RWPE1 (cell line): ENCODE data around the gene COLQ.

Experiments
- CTCF ChIA-PET: fragments of 350-600 bp; sonication (Branson Sonifier 250); formaldehyde crosslinking; extraction: SDS; loops from one replicate; lab custom pipeline; 2021; lab: Yijun Ruan, JAX
- POLR2A ChIA-PET: fragments of 400-600 bp; formaldehyde crosslinking; extraction: SDS; loops from one replicate; lab custom pipeline; 2020; ENCODE audit warnings: antibody characterized with exemption; ENCODE audit not compliant: low non-redundant PET; lab: Yijun Ruan, JAX
- DNase-seq: peaks from one replicate; pipeline ENCODE4 v3.0.0; 2012; ENCODE audit warnings: low spot score
- H3K27ac ChIP-seq: fragments of 450-650 bp; 2 replicates; pipeline ENCODE4 v1.5.1; 2017
- TF ChIP-seq, protein P1 (sequence below): fragments of 450-650 bp; conservative IDR thresholded peaks from 2 replicates; pipeline ENCODE4 v1.5.1; 2017; ENCODE audit warnings: low read depth, mild to moderate bottlenecking

COLQ gene

DNA sequence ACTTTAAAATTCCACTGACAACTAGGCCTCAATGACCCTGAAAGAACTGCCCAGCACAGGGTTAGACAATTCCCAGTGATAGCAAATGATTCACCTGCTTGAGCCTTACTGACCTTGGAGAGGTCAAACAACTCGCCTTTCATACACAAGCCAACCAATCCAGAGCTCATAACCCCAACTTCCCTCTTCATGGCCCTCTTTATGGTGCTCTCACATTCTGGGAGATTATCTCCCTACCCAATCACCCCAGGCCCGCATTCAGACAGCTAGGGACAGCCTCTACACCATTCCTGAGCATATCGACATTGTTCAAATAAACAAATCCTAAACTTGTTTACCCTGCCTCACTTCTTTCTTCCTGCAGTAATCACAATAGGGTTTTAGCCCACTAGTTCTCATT is 32.2 kb upstream of the COLQ start:
- TF ChIP-seq, protein P1, sequence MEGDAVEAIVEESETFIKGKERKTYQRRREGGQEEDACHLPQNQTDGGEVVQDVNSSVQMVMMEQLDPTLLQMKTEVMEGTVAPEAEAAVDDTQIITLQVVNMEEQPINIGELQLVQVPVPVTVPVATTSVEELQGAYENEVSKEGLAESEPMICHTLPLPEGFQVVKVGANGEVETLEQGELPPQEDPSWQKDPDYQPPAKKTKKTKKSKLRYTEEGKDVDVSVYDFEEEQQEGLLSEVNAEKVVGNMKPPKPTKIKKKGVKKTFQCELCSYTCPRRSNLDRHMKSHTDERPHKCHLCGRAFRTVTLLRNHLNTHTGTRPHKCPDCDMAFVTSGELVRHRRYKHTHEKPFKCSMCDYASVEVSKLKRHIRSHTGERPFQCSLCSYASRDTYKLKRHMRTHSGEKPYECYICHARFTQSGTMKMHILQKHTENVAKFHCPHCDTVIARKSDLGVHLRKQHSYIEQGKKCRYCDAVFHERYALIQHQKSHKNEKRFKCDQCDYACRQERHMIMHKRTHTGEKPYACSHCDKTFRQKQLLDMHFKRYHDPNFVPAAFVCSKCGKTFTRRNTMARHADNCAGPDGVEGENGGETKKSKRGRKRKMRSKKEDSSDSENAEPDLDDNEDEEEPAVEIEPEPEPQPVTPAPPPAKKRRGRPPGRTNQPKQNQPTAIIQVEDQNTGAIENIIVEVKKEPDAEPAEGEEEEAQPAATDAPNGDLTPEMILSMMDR, result no peak
- no peak for DNase-seq
- ChIA-PET CTCF (no interaction called here), POLR2A (no interaction called here)
- H3K27ac ChIP-seq, result no peak overlapping the region

DNA sequence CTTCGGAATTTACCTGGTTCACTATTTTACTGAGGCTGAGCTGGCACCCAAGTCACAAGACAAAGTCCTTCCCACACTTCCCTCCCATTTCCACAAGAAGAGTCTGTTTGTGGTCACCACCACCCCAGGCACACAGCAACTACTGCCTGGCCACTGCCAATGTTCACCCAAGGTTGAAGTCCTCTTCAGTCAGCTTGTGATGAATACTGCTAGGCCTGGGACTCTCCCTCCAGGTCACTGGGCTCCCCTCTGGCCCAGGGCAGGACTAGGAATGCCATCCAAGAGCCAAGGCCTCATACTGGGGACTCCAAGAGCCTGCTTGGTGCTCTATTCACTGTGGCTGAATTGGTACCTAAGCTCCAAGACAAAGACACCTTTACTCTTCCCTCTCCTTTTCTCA is 30.4 kb upstream of the COLQ start:
- no peak for DNase-seq

DNA sequence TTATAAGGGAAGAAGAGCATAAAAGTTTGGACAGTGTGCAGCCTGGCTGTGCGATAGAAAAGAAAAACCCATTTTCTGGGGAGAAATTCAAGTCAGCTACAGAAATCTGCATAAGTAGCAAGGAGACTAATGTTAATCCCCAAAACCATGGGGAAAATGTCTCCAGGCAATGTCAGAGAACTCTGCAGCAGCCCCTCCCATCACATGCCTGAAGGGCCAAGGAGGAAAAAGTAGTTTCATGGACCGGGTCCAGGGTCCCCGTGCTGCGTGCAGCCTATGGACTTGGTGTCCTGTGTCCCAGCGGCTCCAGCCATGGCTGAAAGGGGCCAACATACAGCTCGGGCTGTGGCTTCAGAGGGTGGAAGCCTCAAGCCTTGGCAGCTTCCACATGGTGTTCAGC is 28.3 kb upstream of the COLQ start:
- no peak for DNase-seq
- no peak overlapping the region for H3K27ac ChIP-seq
- CTCF ChIA-PET, result no interaction called here
- POLR2A ChIA-PET, result no interaction called here
- TF ChIP-seq, protein P1, result no peak

More for the DNA sequence above, 30.4 kb upstream of the COLQ start:
- TF ChIP-seq, protein P1, result no peak
- H3K27ac ChIP-seq, result no peak overlapping the region
- ChIA-PET CTCF (no interaction called here), POLR2A (no interaction called here)

DNA sequence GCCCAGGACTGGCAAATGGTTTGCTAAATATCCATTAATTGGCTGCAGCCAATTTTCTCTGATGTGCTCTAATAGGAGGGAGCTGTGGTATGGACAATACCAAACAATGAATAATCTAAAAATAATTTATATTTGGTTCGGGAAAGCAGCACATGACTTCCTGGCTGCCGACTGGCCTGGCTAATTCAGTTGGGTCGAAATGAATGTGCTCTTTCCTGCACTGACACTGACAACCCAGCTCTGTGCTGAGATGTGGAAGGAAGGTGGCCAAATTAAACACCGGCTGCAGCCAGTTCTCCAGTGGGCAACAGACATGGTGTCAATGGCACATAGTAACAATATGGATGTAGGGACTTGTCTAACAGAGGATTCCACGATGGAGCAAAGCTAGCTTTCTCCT is 21.1 kb upstream of the COLQ start:
- ChIA-PET CTCF (no interaction called here), POLR2A (no interaction called here)
- DNase-seq, result no peak
- TF ChIP-seq, protein P1, result no peak
- no peak overlapping the region for H3K27ac ChIP-seq

DNA sequence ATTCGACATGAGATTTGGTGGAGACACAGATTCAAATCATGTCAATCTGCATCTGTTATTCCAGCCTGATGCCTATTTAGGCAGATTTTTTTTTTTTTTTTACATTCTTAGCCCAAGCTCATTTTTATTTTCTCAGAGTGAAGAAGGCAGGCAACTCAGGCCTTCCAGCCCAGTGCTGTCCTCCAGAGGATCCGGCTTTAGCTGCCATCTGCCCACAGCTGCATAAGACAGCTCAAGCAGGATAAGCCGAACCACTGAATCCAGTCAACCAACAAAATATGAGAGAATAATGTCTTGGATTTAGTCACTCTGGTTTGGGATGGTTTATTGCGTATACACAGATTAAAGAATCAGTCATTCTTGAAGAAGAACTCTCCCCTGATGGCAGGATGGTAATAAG is 19.9 kb upstream of the COLQ start:
- DNase-seq, result no peak
- POLR2A ChIA-PET, result no interaction called here
- CTCF ChIA-PET, result interaction anchor here (0.6 kb wide), 1 partner anchor 439 kb away, joined by 7 read pairs; no protein-coding TSS in a partner anchor

DNA sequence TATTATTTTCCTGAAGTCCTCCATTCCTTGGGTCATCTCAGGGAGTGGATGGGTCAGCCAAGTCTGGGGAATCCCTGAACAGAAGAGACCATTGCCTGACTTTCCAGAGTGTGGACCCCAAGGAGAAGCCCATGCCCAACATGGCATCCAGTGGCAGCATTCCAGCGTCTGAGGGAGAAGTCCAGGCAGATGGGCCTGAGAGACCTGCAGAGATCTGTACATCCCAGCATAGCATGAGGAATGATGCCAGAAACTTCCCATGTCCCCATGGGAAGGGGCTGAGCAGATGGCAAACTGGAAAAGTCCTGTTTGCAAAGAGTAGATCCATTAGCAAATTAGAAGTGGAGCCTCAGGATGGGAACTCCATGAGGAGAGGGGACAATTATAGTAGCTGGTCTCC is 17.6 kb upstream of the COLQ start:
- TF ChIP-seq, protein P1, result no peak
- CTCF ChIA-PET, result no interaction called here
- H3K27ac ChIP-seq, result no peak overlapping the region
- no peak for DNase-seq
- POLR2A ChIA-PET, result no interaction called here

More for the DNA sequence above, 19.9 kb upstream of the COLQ start:
- H3K27ac ChIP-seq, result no peak overlapping the region
- TF ChIP-seq, protein P1, result no peak

DNA sequence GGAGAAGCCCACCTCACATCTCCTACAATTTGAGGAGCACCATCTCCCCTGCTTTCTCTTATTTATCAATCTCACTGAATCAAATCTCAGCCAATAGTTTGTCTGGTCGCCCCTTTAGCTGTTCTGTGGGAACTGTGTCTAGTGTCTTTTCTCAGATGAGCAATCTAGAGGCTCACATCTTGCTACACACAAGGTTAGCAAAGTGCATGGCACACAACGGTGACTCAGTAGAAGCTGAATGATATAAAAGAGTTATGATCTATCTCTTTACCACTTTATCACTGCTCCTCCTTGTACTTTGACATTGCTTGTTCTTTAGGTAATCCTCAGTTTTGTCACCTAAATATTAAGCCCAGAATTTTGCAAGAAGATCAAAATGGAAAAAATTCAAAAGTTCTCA is 16.8 kb upstream of the COLQ start:
- ChIA-PET CTCF (no interaction called here), POLR2A (no interaction called here)
- no peak for DNase-seq

More for the DNA sequence above, 16.8 kb upstream of the COLQ start:
- no peak overlapping the region for H3K27ac ChIP-seq
- TF ChIP-seq, protein P1, result no peak
